HG03095 (cell line): ENCODE results near the gene REPIN1.

Experiments
- ATAC-seq: cut with Tn5 transposase; IDR thresholded peaks from one replicate; pipeline ENCODE4 v1.9.1; 2021; ENCODE audit warnings: moderate library complexity; ENCODE audit not compliant: unreplicated experiment

The REPIN1 gene

DNA sequence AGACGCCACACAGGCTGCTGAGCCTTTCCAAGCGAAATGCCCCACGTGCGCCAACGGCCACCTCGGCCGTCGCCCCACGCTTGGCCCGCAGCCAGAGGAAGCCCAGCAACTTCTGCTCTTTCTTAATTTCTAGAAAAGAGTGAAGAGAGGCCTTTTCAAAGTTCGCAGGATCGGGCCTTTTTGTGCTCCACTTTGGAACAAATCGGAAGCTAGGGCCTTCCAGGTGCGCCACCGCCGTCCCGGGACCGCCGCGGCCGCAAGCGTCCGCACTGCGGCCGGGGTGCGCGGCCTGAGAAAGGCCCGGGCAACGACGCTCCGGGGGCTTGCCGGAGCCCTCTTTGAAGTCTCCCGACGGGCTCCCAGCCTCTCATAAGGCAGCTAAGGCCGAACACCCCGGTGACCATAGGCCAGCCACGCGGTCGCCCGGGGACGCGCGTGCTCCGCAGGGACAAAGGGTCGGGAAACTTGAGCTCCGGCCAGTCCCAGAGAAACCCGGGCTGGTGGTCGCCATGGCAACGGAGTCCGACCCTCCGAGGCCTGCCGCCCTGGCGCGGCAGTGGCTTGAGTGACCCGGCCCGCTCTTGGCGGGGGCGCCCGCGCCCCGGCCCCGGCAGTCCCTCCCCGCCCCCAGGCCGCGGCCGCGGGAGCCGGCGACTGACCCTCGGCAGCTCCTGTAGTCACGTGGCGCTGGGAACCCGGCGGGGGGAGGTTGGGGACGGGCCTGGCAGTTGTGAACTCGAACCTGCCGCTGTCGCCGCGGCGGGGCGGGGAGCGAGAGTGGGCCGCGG, at the start of gene REPIN1:
TSS of gene REPIN1 (plus strand) at position 727 of the 788 bp plus-strand sequence. CDS start 890 bp downstream, outside the sequence.
- ATAC-seq, result peak; percentile 43

GRCh38 chr7:150321788-150322113, 46.9 kb upstream of the REPIN1 start:
- ATAC-seq, result no peak

DNA sequence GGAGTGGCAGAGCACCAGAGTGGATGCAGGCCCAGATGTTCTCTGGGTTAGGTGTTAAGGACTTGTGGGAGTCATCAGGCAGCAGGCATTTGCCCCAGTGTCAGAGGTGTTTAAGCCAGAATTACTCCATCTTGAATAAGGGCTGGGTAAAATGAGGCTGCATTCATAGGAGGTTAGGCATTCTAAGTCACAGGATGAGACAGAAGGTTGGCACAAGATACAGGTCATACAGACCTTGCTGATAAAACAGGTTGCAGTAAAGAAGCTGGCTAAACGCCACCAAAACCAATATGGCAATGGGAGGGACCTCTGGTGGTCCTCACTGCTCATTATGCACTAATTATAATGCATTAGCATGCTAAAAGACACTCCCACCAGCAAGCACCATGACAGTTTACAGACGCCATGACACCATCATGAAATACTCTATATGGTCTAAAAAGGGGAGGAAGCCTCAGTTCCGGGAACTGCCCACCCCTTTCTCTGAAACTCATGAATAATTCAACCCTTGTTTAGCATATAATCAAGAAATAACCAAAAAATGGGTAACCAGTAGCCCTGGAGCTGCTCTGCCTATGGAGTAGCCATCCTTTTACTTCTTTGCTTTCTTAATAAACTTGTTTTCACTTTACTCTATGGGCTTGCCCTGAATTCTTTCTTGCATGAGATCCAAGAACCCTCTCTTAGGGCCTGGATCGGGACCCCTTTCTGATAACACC, 46.3 kb upstream of the REPIN1 start:
- no peak for ATAC-seq

DNA sequence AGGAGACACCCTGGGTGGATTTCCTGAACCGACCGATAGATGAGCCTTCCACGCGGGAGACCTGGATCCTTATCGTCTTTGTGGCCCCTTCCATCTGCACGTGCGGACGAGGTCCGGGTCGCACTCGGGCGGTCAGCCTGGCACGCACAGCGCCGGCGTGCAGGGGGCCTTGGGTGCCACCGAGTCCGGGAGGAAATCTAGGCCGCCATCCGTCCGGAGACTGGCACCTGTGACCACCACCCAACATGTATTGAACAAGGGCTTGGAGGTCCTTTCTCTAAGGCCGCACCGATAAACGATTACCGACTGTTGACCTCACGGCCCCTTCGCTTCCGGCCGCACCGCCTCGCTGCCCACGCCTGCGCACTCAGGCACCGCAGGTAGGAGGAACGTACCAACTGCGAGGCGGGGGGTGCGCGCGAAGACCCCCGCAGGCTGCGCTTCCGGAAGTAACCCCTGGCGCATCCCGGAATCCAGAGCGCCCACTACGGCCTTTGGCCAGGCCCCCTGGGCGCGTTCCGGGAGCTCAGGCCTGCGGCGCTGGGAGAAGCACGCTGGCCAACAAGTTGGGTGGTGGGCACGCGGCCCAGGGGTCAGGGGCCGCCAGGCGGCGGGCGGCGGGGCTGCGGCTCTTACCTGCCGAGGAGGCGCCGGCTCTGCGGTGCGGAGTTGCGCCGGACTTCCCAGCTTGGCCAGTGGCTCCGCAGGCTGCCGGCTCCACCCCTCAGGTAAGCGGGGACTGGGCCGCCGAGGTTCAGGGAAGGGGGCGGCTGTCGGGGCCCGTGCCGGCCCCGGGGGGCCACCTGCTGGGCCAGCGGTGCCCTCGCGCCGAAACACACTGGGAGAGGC, 45.6 kb upstream of the REPIN1 start, which contains the start of the genes ACTR3C and LRRC61:
TSS of gene ACTR3C (minus strand) at position 713 of the 849 bp plus-strand sequence. CDS start 28,249 bp downstream, outside the sequence.
TSS of gene LRRC61 (plus strand) at position 523 of the 849 bp plus-strand sequence. CDS start 13,507 bp downstream, outside the sequence.
- ATAC-seq, result peak; percentile 56

DNA sequence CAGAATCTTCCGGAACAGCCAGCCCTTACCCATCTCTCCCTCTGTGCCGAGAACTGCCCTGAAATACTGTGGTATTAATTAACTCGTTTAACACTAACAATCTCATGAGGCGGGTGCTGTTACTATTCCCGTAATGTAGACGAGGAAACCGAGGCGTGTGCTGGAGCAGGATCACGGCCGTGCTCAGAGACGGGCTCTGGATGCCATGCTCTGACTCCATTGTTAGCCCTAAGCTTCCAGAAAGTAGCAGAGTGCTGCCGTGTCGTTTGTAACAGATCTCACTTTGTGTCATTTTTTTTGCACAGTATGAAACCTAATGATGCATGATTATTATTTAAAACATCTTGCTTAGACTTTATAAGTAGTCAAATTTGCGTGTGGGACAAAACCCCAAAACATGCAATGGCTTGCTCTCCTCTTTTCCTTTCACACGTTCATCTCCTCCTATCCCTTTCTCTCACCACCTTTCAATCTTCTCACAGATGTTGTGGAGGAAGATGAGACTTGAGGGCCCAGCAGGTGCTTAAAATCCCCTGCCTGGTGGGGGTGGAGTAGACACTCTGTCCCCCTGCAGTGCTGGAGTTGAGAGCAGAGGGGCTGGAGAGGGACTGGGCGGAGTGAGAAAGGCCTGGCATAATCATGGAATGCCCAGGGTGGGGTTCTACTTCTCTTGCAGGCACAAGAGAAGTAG, 44.8 kb upstream of the REPIN1 start:
- no peak for ATAC-seq

DNA sequence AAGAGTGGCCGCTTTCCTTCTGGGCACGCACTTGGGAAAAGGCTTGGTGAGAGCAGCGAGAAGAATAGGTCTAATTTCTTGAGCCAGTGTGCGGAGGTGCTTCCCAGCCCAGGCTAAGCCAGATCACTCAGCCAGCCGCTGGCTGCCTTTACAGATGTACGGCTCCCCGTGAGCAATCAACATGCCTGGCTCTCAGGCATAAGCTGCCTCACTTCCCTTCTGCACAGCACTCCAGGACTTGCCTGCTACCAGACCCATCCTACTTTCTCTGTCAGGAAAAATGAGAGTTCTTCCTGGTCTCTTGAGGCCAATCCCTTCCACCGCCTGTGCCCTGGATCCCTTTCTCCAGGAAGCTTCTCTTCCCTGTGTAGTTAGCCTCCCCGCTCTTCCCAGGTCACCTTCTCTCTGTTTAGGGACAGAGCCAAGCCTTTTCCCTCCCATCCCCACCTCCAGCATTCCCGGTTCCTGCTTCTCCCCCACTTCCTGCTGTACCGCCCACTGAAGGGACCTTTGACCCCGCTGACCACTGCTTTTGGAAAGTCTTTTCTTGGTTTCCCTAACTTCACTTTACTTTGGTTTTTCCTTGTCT, 44.2 kb upstream of the REPIN1 start:
- ATAC-seq, result no peak

GRCh38 chr7:150325110-150325611, 43.5 kb upstream of the REPIN1 start:
- no peak for ATAC-seq

DNA sequence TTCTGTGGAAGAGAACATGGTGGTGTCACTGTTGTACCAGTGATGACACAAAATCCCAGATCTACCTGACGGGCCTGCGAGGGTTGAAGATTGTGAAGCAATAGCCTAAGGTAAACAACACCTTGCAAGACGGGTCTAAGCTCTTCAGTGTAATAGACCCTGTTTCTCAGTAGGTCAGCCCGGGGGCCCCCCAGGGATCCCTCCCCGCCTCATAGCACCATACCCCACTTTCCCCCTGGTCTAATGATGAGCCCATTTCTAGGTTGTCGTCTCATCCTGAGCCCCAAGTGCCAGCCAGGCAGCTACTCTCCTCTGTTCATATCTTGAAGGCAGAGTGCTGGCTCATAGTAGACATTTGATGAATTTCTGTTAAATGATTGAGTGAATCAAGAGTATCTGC, 42.7 kb upstream of the REPIN1 start:
- ATAC-seq, result no peak

DNA sequence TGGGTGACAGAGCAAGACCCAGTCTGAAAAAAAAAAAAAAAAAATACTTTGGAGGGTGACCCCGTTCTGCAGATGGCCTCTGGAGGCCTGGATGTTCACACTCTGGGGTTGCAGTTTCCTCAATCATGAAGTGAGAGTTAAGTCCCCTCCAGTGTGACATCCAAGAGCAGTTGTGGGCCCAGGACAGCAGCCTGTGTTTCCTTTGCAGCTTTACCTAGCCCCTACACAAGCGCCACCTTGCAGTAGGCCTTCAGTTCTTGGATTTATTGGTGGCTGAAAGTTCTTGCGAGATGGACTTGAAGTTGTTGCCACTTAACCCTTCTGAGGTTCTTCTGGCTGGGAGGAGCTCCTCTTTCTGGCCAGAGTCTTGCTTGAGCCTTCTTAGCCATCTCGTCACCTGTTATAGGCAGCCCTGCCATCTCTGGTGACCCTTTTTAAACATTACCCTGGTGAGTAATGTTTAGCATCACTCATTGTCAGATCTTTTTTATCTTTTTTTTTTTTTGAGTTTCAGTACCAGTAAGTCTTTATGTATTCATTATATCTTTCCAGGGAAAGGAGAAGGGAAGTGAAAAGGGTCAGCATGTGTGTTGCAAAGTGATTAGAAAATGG, 41.9 kb upstream of the REPIN1 start:
- ATAC-seq, result no peak

- ATAC-seq, result no peak
Observed at GRCh38 chr7:150327308-150327707, 41.3 kb upstream of the REPIN1 start.

- no peak for ATAC-seq
Observed at GRCh38 chr7:150329331-150330120, 39.1 kb upstream of the REPIN1 start.

DNA sequence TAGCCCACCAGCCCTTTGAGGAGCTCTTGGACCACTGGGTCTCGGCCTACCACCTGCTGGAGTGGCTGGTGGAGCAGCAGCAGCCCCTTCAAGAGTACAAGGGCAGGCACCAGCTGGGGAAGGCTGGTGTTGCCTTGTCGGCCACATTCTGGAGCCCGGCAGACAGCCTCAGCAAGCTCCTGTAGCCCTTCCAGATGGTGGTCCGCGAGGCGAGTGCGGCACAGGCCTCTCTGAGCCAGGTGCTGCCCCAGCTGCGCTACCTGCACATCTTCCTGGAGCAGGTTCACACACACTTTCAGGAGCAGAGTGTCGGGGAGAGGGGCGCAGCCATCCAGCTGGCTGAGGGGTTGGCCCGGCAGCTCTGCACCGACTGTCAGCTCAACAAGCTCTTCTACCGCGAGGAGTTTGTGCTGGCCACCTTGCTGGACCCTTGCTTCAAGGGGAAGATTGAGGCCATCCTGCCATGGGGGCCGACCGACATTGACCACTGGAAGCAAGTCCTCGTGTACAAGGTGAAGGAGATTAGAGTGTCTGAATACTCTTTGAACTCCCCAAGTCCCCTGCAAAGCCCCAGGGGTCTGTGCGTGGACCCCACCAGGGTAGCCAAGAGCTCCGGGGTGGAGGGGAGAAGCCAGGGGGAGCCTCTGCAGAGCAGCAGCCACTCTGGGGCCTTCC, 38.3 kb upstream of the REPIN1 start:
- no peak for ATAC-seq

DNA sequence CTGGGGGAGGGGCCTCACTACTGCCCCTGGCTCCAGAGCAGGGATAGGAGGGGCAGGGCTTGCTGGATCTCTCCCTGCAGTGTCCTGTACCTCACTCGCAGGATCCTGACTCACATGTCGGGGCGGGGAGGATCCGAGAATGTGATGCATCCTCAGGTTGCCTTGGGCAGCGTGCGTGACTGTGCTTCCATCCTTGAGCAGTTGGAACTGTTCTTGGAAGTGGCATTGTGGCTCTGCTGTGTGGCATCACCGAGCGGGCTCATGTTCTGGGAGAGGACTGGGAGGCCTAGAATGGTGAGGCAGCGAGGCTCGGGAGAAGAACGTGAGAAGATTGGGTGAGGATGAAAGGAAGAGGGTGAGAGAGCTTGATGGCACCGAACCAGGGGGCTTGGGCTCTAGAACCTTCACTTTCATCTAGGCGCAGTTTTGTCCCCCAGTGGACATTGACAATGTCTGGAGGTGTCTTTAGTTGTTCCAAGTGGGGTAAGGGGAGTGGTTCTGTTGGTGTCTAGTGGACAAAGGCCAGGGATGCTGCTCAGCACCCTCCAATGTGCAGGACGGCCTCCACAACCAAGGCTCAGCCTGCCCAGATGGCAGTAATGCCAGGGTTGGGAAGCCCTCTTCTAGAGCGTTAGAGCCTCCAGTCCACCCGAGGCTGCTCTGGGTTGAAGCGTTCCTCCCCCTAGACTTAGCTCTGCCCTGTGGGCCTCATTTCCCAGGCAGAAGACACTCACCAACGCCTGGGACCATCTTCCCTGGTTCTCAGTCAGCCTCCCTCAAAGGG, 35.6 kb upstream of the REPIN1 start:
- no peak for ATAC-seq

- no peak for ATAC-seq
Observed at GRCh38 chr7:150333659-150334058, 35.0 kb upstream of the REPIN1 start.

- no peak for ATAC-seq
Observed at GRCh38 chr7:150334108-150334507, 34.5 kb upstream of the REPIN1 start.

- ATAC-seq, result no peak
Observed at GRCh38 chr7:150335108-150335773, 33.4 kb upstream of the REPIN1 start.

DNA sequence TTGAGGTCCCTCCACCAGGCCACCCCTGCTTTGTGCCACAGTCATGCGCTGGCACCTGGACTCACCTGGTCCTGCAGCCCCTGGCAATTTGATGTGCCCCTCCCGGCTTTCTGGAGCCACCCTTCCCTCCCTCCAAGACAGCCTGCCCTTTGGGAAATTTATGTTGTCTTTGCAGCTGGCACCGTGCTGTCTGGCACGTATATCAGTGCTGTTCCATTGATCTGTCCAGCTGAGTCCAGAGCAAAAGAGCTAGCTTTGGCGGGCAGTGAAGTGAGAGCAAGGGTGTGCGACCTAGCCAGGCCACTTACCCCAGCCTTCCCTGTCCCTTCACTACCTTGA, 32.9 kb upstream of the REPIN1 start:
- ATAC-seq, result no peak
